ENCODE data around the gene NRROS. TPM values are rescaled to one million over a fixed set of nuclear protein-coding genes. Genes with fewer than 3 reads are reported as not detected.

NRROS gene
- total and polyA plus RNA-seq, 2 experiments from 2014 or later: 0.33 TPM; not detected in 1

DNA sequence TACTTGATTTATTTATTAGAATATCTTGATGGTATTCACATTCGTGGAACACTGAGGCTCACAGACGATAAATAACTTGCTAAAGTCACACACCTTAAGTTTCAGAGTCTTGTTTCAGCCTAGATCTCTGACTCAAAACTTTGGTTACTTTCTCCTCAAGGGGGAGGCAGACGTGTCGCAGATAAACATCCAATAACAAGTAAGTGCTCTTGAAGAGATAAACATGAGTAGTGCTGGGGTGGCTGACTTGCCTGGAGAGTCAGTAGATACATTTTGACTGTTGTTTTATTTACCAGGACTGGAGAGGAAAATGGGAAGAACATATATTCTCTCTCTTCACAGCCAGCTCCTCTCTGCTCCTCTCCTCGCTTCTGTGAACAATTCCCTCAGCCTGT is 39.8 kb upstream of the NRROS start:
- H3K4me3 ChIP-seq: no peak overlapping the region
- TF ChIP-seq EZH2 (IDR thresholded peaks at IDR 0.05; ENCODE audit: borderline replicate concordance) (no peak), EZH2phosphoT487 (IDR thresholded peaks at IDR 0.05; ENCODE audit: low read depth, severe bottlenecking, unreplicated experiment) (no peak)
- TF ChIP-seq, protein P1, sequence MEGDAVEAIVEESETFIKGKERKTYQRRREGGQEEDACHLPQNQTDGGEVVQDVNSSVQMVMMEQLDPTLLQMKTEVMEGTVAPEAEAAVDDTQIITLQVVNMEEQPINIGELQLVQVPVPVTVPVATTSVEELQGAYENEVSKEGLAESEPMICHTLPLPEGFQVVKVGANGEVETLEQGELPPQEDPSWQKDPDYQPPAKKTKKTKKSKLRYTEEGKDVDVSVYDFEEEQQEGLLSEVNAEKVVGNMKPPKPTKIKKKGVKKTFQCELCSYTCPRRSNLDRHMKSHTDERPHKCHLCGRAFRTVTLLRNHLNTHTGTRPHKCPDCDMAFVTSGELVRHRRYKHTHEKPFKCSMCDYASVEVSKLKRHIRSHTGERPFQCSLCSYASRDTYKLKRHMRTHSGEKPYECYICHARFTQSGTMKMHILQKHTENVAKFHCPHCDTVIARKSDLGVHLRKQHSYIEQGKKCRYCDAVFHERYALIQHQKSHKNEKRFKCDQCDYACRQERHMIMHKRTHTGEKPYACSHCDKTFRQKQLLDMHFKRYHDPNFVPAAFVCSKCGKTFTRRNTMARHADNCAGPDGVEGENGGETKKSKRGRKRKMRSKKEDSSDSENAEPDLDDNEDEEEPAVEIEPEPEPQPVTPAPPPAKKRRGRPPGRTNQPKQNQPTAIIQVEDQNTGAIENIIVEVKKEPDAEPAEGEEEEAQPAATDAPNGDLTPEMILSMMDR (IDR thresholded peaks at IDR 0.05; ENCODE audit: poor library complexity): no peak
- H3K36me3 ChIP-seq (replicated peaks; ENCODE audit: insufficient read depth, low read depth): no peaks in the 10 kb centered on the region
- H4K20me1 ChIP-seq (ENCODE audit: insufficient read depth, poor library complexity, severe bottlenecking): no peaks in the 10 kb centered on the region
- 70% methylated on average over 5 of the region's 5 CpGs for WGBS (ENCODE audit: low lambda C conversion rate, missing lambda C conversion rate)
- no peaks in the 10 kb centered on the region for H3K9me2 ChIP-seq (replicated peaks; ENCODE audit: insufficient read depth)
- no peak overlapping the region for H2AFZ ChIP-seq
- H3K4me1 ChIP-seq (ENCODE audit: insufficient read depth): no peaks in the 10 kb centered on the region
- no peak for DNase-seq (ENCODE audit: low spot score)
- no peak overlapping the region for H3K4me2 ChIP-seq
- H3K27ac ChIP-seq: no peak overlapping the region
- no peaks in the 10 kb centered on the region for H3K27me3 ChIP-seq
- H3K9me3 ChIP-seq (ENCODE audit: low read depth): no peaks in the 10 kb centered on the region
- no peaks in the 10 kb centered on the region for H3K79me2 ChIP-seq

DNA sequence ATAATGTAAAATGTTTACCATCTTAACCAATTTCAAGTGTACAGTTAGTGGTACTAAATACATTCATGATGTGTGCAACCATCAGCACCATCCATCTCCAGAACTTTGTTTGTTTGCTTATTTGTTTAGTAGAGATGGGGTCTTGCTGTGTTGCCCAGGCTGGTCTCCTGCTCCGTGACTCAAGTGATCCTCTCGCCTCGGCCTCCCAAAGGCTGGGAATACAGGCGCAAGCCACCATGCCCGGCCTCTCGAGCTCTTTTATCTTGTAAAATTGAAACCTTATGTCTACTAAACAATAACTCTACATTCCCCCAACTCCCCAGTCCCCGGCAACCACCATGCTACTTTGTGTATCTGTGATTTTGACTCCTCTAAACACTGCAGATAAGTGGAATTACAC is 39.1 kb upstream of the NRROS start:
- no peaks in the 10 kb centered on the region for H4K20me1 ChIP-seq (ENCODE audit: insufficient read depth, poor library complexity, severe bottlenecking)
- no peaks in the 10 kb centered on the region for H3K9me3 ChIP-seq (ENCODE audit: low read depth)
- no peaks in the 10 kb centered on the region for H3K9me2 ChIP-seq (replicated peaks; ENCODE audit: insufficient read depth)
- no peak overlapping the region for H3K4me3 ChIP-seq
- no peaks in the 10 kb centered on the region for H3K36me3 ChIP-seq (replicated peaks; ENCODE audit: insufficient read depth, low read depth)
- no peak overlapping the region for H3K4me2 ChIP-seq
- no peaks in the 10 kb centered on the region for H3K27me3 ChIP-seq
- no peaks in the 10 kb centered on the region for H3K4me1 ChIP-seq (ENCODE audit: insufficient read depth)
- no peak overlapping the region for H2AFZ ChIP-seq
- no peaks in the 10 kb centered on the region for H3K79me2 ChIP-seq
- no peak for DNase-seq (ENCODE audit: low spot score)
- WGBS (ENCODE audit: low lambda C conversion rate, missing lambda C conversion rate): 88% methylated on average over 7 of the region's 7 CpGs
- H3K27ac ChIP-seq: no peak overlapping the region
- TF ChIP-seq, protein P1 (IDR thresholded peaks at IDR 0.05; ENCODE audit: poor library complexity): no peak
- TF ChIP-seq EZH2 (IDR thresholded peaks at IDR 0.05; ENCODE audit: borderline replicate concordance) (no peak), EZH2phosphoT487 (IDR thresholded peaks at IDR 0.05; ENCODE audit: low read depth, severe bottlenecking, unreplicated experiment) (no peak)

DNA sequence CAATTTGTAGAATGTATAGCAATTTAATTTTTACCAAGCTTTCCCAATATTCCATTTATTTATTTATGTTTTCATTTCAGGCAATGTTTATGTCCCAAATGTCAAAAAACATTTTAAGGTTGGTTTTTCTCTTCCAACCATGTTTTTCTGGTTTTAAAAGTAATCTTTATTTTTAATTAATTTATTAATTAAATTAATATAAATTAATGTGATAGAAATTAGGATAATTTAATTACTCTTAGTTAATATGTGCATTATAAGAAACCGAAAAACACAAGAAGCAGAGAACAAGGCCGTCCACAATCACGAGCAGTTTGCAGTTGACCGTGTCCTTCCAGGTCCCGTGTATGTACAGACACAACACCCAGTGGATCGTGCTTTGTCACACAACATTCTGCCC is 36.8 kb upstream of the NRROS start:
- H3K27me3 ChIP-seq: no peaks in the 10 kb centered on the region

More for the DNA sequence above, 36.8 kb upstream of the NRROS start:
- Histone ChIP-seq H3K36me3 (replicated peaks; ENCODE audit: insufficient read depth, low read depth) (no peaks in the 10 kb centered on the region), H3K27ac (no peak overlapping the region), H3K79me2 (no peaks in the 10 kb centered on the region), H3K4me3 (no peak overlapping the region), H3K9me3 (ENCODE audit: low read depth) (no peaks in the 10 kb centered on the region), H2AFZ (no peak overlapping the region), H3K4me2 (no peak overlapping the region), H4K20me1 (ENCODE audit: insufficient read depth, poor library complexity, severe bottlenecking) (no peaks in the 10 kb centered on the region), H3K9me2 (replicated peaks; ENCODE audit: insufficient read depth) (no peaks in the 10 kb centered on the region), H3K4me1 (ENCODE audit: insufficient read depth) (no peaks in the 10 kb centered on the region)
- WGBS (ENCODE audit: low lambda C conversion rate, missing lambda C conversion rate): 91% methylated on average over 6 of the region's 6 CpGs
- TF ChIP-seq, protein P1 (IDR thresholded peaks at IDR 0.05; ENCODE audit: poor library complexity): no peak
- DNase-seq (ENCODE audit: low spot score): no peak

All from hepatocyte (in vitro differentiated cells).